Neural cell (in vitro differentiated cells): ENCODE data around the gene HFM1. TPM values are rescaled to one million over a fixed set of nuclear protein-coding genes. Genes with fewer than 3 reads are reported as not detected.

ENCODE experiments used
- H2AFZ ChIP-seq: fragments of 200-600, 300-800 bp; sonication (generic), shearing (Covaris generic); 2 replicates; pipeline ENCODE4 v1.6.0; 2014; ENCODE audit warnings: low read depth, mild to moderate bottlenecking, antibody characterized with exemption, low read length, moderate library complexity
- H3F3A ChIP-seq: fragments of 200-600 bp; shearing (Covaris generic); 2 replicates; pipeline ENCODE4 v1.6.1; 2016; ENCODE audit warnings: mild to moderate bottlenecking, moderate library complexity, mixed read lengths, antibody characterized with exemption, low read length; ENCODE audit not compliant: insufficient read depth, poor library complexity, severe bottlenecking
- H3K27ac ChIP-seq: fragments of 200-600, 300-800 bp; sonication (generic), shearing (Covaris generic); 2 replicates; pipeline ENCODE4 v1.5.1; 2014; ENCODE audit warnings: mild to moderate bottlenecking, low read length, moderate library complexity
- H3K27me3 ChIP-seq: fragments of 300-800, 200-600 bp; sonication (generic), shearing (Covaris generic); 2 replicates; pipeline ENCODE4 v1.6.0; 2014; ENCODE audit warnings: mild to moderate bottlenecking, low read depth, low read length, moderate library complexity; ENCODE audit not compliant: insufficient read depth
- H3K36me3 ChIP-seq: fragments of 300-800, 200-600 bp; sonication (generic), shearing (Covaris generic); 2 replicates; pipeline ENCODE4 v1.5.1; 2014; ENCODE audit warnings: mild to moderate bottlenecking, antibody characterized with exemption, low read length, moderate library complexity; ENCODE audit not compliant: insufficient read depth
- H3K4me2 ChIP-seq: fragments of 300-800, 200-600 bp; sonication (generic), shearing (Covaris generic); 2 replicates; pipeline ENCODE4 v1.6.0; 2014; ENCODE audit warnings: mild to moderate bottlenecking, low read length
- H3K4me3 ChIP-seq: fragments of 300-800, 200-600 bp; sonication (generic), shearing (Covaris generic); 2 replicates; pipeline ENCODE4 v1.5.1; 2014; ENCODE audit warnings: mild to moderate bottlenecking, low read length, moderate library complexity
- H3K79me2 ChIP-seq: fragments of 200-600 bp; shearing (Covaris generic); replicated peaks from 2 replicates; pipeline ENCODE4 v1.6.0; 2014; ENCODE audit warnings: mild to moderate bottlenecking, low read length, moderate library complexity; ENCODE audit not compliant: insufficient read depth
- H3K9ac ChIP-seq: fragments of 300-800, 200-600 bp; sonication (generic), shearing (Covaris generic); 2 replicates; pipeline ENCODE4 v1.6.1; 2016; ENCODE audit warnings: mild to moderate bottlenecking, low read length, mixed read lengths
- H3K9me2 ChIP-seq: fragments of 200-600 bp; shearing (Covaris generic); 2 replicates; pipeline ENCODE4 v1.6.1; 2016; ENCODE audit warnings: mild to moderate bottlenecking, low read length, mixed read lengths; ENCODE audit not compliant: insufficient read depth
- H3K9me3 ChIP-seq: fragments of 200-600, 300-800 bp; sonication (generic), shearing (Covaris generic); 2 replicates; pipeline ENCODE4 v1.6.1; 2016; ENCODE audit warnings: mild to moderate bottlenecking, mixed run types, low read length, moderate library complexity, mixed read lengths
- H4K20me1 ChIP-seq: fragments of 200-600 bp; shearing (Covaris generic); 2 replicates; pipeline ENCODE4 v1.6.1; 2016; ENCODE audit warnings: mild to moderate bottlenecking, mixed run types; ENCODE audit not compliant: insufficient read depth
- CTCF ChIP-seq: fragments of 450-650 bp; IDR thresholded peaks from 2 replicates; pipeline ENCODE4 v1.5.1; 2014; ENCODE audit warnings: antibody characterized with exemption, mild to moderate bottlenecking, moderate library complexity; ENCODE audit not compliant: poor library complexity, severe bottlenecking
- EP300 ChIP-seq: fragments of 450-650 bp; conservative IDR thresholded peaks from 2 replicates; pipeline ENCODE4 v1.6.1; 2014; ENCODE audit warnings: antibody characterized with exemption, mild to moderate bottlenecking, moderate library complexity; ENCODE audit not compliant: poor library complexity, severe bottlenecking
- EZH2 ChIP-seq: fragments of 200-600, 300-800 bp; shearing (Covaris generic), sonication (generic); IDR thresholded peaks from 2 replicates; pipeline ENCODE4 v1.6.1; 2014; ENCODE audit warnings: antibody characterized with exemption, low read length, borderline replicate concordance, mild to moderate bottlenecking; ENCODE audit not compliant: insufficient read depth, poor library complexity, severe bottlenecking
- MXI1 ChIP-seq: fragments of 450-650 bp; conservative IDR thresholded peaks from 2 replicates; pipeline ENCODE4 v1.6.1; 2014; ENCODE audit warnings: antibody characterized with exemption, mild to moderate bottlenecking; ENCODE audit not compliant: poor library complexity, severe bottlenecking
- POLR2AphosphoS5 ChIP-seq: IDR thresholded peaks from 2 replicates; pipeline ENCODE4 v1.6.1; 2012
- RAD21 ChIP-seq: fragments of 450-650 bp; conservative IDR thresholded peaks from 2 replicates; pipeline ENCODE4 v1.6.1; 2014; ENCODE audit warnings: antibody characterized with exemption, mild to moderate bottlenecking, moderate library complexity
- REST ChIP-seq: IDR thresholded peaks from 2 replicates; pipeline ENCODE4 v1.6.1; 2012; ENCODE audit warnings: borderline replicate concordance
- SMC3 ChIP-seq: fragments of 450-650 bp; conservative IDR thresholded peaks from 2 replicates; pipeline ENCODE4 v1.6.1; 2014; ENCODE audit warnings: antibody characterized with exemption, mild to moderate bottlenecking, moderate library complexity; ENCODE audit not compliant: poor library complexity
- TAF1 ChIP-seq: IDR thresholded peaks from 2 replicates; pipeline ENCODE4 v1.6.1; 2012; ENCODE audit warnings: low read depth
- polyA plus RNA-seq: library from polyadenylated mRNA; depleted of rRNA; stranded (reverse); fragments of >200 nt; gene quantifications from 2 replicates; pipeline ENCODE4 v1.2.3, GENCODE V29; 2014

The HFM1 gene
- polyA plus RNA-seq, 1 donor from 2014 or later = 30.5 TPM

- Histone ChIP-seq H3K9me3 (no peaks in the 10 kb centered on the region), H3K27me3 (no peaks in the 10 kb centered on the region), H3K9ac (no peak overlapping the region), H2AFZ (no peak overlapping the region), H3F3A (peaks cover 4% of the 10 kb centered on the region), H3K79me2 (no peaks in the 10 kb centered on the region), H3K9me2 (no peaks in the 10 kb centered on the region), H3K4me2 (no peak overlapping the region), H3K27ac (no peak overlapping the region), H3K36me3 (no peaks in the 10 kb centered on the region), H3K4me3 (no peak overlapping the region), H4K20me1 (no peaks in the 10 kb centered on the region)
- TF ChIP-seq POLR2AphosphoS5 = no peak
- TF ChIP-seq SMC3 = no peak
- no peak for TF ChIP-seq RAD21
- TF ChIP-seq CTCF = no peak
- TF ChIP-seq EP300 = no peak
These were observed 130.8 kb downstream of the HFM1 start for GRCh38 chr1:91273875-91274274.

- Histone ChIP-seq H3K9me3 (no peaks in the 10 kb centered on the region), H3K27me3 (no peaks in the 10 kb centered on the region), H3K27ac (no peak overlapping the region), H3K36me3 (no peaks in the 10 kb centered on the region), H3K79me2 (no peaks in the 10 kb centered on the region), H2AFZ (no peak overlapping the region), H3K9ac (no peak overlapping the region), H3K4me2 (no peak overlapping the region), H3K9me2 (no peaks in the 10 kb centered on the region), H4K20me1 (no peaks in the 10 kb centered on the region), H3F3A (no peaks in the 10 kb centered on the region), H3K4me3 (no peak overlapping the region)
- no peak for TF ChIP-seq REST
- TF ChIP-seq RAD21 = no peak
- TF ChIP-seq EP300 = no peak
- TF ChIP-seq TAF1 = no peak
- no peak for TF ChIP-seq EZH2
- no peak for TF ChIP-seq SMC3
- no peak for TF ChIP-seq CTCF
- no peak for TF ChIP-seq MXI1
- no peak for TF ChIP-seq POLR2AphosphoS5
These were observed 143.0 kb downstream of the HFM1 start for GRCh38 chr1:91261655-91262054.
